Neural progenitor cell (in vitro differentiated cells): Measurements from ENCODE around the gene OR6F1.

Experiments used
- EZH2phosphoT487 ChIP-seq: fragments of 200-600 bp; sonication (generic); IDR thresholded peaks from 2 replicates; pipeline ENCODE4 v1.6.1; 2017; ENCODE audit warnings: antibody characterized with exemption
- TF ChIP-seq, protein P1 (sequence below): fragments of 200-600 bp; sonication (generic); IDR thresholded peaks from 2 replicates; pipeline ENCODE4 v1.5.1; 2017; ENCODE audit warnings: antibody characterized with exemption, mild to moderate bottlenecking

DNA sequence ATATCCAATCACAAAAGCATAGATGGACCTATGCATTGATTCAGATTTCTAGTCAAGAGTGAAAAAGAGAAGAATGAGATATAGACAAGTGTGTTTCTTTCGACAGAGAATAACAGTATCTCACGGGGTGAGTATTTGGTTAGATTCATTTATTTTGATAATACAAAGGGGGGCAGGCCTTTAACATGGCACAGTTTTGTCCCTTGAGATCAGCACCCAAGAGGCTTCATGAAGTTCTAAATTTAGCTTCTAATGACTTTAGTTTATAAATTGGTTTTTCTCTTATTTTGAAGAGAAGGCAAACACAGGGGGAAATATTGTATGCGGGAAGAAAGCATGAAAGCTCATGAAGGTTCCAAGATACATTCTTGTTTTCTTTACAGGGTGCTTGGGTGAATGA, 44.0 kb upstream of the OR6F1 start, which contains the start of gene OR1C1:
- TF ChIP-seq, protein P1, sequence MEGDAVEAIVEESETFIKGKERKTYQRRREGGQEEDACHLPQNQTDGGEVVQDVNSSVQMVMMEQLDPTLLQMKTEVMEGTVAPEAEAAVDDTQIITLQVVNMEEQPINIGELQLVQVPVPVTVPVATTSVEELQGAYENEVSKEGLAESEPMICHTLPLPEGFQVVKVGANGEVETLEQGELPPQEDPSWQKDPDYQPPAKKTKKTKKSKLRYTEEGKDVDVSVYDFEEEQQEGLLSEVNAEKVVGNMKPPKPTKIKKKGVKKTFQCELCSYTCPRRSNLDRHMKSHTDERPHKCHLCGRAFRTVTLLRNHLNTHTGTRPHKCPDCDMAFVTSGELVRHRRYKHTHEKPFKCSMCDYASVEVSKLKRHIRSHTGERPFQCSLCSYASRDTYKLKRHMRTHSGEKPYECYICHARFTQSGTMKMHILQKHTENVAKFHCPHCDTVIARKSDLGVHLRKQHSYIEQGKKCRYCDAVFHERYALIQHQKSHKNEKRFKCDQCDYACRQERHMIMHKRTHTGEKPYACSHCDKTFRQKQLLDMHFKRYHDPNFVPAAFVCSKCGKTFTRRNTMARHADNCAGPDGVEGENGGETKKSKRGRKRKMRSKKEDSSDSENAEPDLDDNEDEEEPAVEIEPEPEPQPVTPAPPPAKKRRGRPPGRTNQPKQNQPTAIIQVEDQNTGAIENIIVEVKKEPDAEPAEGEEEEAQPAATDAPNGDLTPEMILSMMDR = no peak
- no peak for TF ChIP-seq EZH2phosphoT487
